ENCODE results near the gene MAPK8. TPM values are rescaled to one million over a fixed set of nuclear protein-coding genes. Genes with fewer than 3 reads are reported as not detected.

Gene MAPK8
- total RNA-seq, 4 donors from 2014 or later, result 36.1 to 51.5 (median 46.9) TPM

DNA sequence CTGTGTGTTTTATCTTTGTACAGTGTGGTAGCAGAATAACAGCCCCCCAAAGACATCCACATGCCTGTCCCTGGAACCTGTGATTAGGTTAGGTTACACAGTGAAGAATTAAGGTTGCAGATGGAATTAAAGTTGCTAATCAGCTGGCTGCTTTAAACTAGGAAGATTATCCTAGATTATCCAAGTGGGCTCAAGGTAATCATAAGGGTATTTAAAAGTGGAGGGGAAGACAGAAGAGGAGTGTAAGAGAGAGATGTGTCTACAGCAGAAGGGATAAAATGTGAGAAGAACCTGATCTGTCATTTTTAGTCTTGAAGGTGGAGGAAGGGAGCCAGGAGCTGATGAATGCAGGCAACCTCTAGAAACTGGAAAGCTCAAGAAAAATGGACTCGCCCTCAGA, 180.8 kb downstream of the MAPK8 start:
- DNase-seq (ENCODE audit: low spot score), result no peak
- ATAC-seq (ENCODE audit: low FRiP score), result no peak
- TF ChIP-seq, protein P1, sequence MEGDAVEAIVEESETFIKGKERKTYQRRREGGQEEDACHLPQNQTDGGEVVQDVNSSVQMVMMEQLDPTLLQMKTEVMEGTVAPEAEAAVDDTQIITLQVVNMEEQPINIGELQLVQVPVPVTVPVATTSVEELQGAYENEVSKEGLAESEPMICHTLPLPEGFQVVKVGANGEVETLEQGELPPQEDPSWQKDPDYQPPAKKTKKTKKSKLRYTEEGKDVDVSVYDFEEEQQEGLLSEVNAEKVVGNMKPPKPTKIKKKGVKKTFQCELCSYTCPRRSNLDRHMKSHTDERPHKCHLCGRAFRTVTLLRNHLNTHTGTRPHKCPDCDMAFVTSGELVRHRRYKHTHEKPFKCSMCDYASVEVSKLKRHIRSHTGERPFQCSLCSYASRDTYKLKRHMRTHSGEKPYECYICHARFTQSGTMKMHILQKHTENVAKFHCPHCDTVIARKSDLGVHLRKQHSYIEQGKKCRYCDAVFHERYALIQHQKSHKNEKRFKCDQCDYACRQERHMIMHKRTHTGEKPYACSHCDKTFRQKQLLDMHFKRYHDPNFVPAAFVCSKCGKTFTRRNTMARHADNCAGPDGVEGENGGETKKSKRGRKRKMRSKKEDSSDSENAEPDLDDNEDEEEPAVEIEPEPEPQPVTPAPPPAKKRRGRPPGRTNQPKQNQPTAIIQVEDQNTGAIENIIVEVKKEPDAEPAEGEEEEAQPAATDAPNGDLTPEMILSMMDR (IDR thresholded peaks at IDR 0.05), result no peak

Other genes starting within 250 kb of the MAPK8 start
- gene FRMPD2, start 32.0 kb upstream of the MAPK8 start, total RNA-seq, result not detected